GM18951 (cell line): ENCODE measurements around the gene ACTR3C.

Experiments used
- POLR2A ChIP-seq: IDR thresholded peaks from 4 replicates; pipeline ENCODE4 v1.6.1; 2011; ENCODE audit warnings: mild to moderate bottlenecking; ENCODE audit not compliant: insufficient read length, insufficient read depth; ENCODE audit errors: extremely low read depth
- in situ Hi-C: fragments of 300-500 bp; cut with MboI; formaldehyde crosslinking; loops from one replicate; pipeline ENCODE4 v1.12.0; 2022; ENCODE audit warnings: low sequenced_read_pairs, mixed read lengths, inconsistent platforms; ENCODE audit not compliant: unreplicated experiment

Gene ACTR3C

DNA sequence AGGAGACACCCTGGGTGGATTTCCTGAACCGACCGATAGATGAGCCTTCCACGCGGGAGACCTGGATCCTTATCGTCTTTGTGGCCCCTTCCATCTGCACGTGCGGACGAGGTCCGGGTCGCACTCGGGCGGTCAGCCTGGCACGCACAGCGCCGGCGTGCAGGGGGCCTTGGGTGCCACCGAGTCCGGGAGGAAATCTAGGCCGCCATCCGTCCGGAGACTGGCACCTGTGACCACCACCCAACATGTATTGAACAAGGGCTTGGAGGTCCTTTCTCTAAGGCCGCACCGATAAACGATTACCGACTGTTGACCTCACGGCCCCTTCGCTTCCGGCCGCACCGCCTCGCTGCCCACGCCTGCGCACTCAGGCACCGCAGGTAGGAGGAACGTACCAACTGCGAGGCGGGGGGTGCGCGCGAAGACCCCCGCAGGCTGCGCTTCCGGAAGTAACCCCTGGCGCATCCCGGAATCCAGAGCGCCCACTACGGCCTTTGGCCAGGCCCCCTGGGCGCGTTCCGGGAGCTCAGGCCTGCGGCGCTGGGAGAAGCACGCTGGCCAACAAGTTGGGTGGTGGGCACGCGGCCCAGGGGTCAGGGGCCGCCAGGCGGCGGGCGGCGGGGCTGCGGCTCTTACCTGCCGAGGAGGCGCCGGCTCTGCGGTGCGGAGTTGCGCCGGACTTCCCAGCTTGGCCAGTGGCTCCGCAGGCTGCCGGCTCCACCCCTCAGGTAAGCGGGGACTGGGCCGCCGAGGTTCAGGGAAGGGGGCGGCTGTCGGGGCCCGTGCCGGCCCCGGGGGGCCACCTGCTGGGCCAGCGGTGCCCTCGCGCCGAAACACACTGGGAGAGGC lies at the start of gene ACTR3C, which contains the start of gene LRRC61:
Gene ACTR3C, minus strand, starts transcription at position 713 of the 849 bp plus-strand sequence. CDS start 28,249 bp downstream, outside the sequence.
Gene LRRC61, plus strand, starts transcription at position 523 of the 849 bp plus-strand sequence. CDS start 13,507 bp downstream, outside the sequence.
- peak; percentile 84 for TF ChIP-seq POLR2A
- in situ Hi-C loops: no loop called here

DNA sequence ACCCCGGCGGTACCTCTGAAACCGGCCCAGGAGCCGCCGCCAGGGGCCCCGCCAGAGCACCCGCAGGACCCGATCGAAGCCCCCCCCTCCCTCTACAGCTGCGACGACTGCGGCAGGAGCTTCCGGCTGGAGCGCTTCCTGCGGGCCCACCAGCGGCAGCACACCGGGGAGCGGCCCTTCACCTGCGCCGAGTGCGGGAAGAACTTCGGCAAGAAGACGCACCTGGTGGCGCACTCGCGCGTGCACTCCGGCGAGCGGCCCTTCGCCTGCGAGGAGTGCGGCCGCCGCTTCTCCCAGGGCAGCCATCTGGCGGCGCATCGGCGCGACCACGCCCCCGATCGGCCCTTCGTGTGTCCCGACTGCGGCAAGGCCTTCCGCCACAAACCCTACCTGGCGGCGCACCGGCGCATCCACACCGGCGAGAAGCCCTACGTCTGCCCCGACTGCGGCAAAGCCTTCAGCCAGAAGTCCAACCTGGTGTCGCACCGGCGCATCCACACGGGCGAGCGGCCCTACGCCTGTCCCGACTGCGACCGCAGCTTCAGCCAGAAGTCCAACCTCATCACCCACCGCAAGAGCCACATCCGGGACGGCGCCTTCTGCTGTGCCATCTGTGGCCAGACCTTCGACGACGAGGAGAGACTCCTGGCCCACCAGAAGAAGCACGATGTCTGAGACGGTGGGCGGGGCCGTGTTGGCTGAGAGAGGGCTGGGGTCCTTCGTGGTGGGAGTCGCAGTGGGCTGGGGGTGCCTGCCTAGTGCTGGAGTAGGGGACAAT lies 49.1 kb upstream of the ACTR3C start:
- no peak for TF ChIP-seq POLR2A
- in situ Hi-C loops: no loop called here

DNA sequence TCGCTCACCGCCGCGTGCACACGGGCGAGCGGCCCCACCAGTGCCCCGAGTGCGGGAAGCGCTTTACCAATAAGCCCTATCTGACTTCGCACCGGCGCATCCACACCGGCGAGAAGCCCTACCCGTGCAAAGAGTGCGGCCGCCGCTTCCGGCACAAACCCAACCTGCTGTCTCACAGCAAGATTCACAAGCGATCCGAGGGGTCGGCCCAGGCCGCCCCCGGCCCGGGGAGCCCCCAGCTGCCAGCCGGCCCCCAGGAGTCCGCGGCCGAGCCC lies 48.6 kb upstream of the ACTR3C start:
- in situ Hi-C loops: no loop called here
- TF ChIP-seq POLR2A: no peak

DNA sequence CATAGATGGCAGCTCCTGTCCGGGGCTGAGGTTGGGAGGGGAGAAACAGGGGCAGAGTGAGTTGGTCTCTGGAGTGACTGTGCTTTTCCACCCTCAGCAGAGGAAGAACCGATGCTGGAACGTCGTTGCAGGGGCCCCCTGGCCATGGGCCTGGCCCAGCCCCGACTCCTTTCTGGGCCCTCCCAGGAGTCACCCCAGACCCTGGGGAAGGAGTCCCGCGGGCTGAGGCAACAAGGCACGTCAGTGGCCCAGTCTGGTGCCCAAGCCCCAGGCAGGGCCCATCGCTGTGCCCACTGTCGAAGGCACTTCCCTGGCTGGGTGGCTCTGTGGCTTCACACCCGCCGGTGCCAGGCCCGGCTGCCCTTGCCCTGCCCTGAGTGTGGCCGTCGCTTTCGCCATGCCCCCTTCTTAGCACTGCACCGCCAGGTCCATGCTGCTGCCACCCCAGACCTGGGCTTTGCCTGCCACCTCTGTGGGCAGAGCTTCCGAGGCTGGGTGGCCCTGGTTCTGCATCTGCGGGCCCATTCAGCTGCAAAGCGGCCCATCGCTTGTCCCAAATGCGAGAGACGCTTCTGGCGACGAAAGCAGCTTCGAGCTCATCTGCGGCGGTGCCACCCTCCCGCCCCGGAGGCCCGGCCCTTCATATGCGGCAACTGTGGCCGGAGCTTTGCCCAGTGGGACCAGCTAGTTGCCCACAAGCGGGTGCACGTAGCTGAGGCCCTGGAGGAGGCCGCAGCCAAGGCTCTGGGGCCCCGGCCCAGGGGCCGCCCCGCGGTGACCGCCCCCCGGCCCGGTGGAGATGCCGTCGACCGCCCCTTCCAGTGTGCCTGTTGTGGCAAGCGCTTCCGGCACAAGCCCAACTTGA lies 48.0 kb upstream of the ACTR3C start:
- TF ChIP-seq POLR2A: no peak
- in situ Hi-C loops: no loop called here

DNA sequence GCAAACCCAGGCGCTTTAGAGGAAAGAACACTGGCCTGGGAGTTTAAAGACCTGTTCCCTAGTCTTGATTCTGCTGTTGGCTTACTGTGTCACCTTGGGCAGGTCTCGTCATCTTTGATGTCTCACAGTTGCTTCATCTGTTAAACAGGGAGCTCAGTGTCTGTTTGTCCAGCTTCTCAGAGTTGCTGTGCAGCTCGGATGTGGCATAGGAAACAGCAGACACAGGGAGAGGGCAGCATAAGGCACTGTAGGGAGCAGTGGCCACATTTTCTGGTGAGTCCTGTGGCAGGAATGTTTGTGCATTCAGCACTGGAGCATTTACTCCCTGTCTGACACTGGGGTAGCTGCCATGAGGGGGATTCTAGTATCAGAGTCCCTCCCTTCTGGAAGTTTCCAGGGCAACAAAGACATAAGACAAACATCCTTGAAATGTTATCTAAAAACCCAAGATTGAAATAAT lies 47.3 kb upstream of the ACTR3C start:
- no peak for TF ChIP-seq POLR2A
- in situ Hi-C loops: no loop called here

DNA sequence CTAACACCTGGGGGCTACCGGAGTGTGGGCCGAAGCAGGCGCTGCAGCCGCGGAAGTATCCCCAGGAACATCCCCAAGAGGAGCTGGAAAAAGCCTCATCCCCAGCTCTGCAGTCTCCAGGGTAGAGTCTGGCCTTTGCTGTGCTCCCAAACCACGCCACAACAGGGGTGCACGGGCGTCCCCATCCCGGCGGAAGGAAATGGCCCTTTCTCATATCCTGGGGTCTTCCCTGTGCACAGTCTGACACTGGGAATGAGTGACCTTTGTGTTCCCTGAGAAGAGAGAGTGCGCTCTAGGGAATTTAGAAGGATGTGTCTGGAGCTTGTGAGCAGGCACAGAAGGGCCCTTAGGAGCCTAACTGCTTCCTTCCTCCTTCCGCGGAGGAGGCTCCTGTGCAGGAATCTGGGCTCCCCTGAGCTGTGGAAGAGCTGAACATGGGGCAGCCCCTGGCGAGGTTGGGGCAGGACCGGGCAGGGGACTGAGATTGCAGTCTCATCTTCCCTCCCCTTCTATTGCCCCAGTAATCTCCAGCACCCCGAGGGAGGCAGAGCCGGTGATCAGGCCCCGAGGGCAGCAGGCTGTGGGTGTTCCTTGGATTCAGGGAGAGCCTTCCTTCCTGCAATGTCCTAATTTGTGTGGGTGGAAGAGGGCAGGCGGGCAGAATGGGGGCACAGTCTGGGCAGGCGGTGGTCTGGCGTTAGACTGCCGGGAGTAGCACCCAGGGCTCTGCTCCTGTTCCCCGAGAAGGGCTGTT lies 46.6 kb upstream of the ACTR3C start:
- TF ChIP-seq POLR2A: no peak
- in situ Hi-C loops: no loop called here

DNA sequence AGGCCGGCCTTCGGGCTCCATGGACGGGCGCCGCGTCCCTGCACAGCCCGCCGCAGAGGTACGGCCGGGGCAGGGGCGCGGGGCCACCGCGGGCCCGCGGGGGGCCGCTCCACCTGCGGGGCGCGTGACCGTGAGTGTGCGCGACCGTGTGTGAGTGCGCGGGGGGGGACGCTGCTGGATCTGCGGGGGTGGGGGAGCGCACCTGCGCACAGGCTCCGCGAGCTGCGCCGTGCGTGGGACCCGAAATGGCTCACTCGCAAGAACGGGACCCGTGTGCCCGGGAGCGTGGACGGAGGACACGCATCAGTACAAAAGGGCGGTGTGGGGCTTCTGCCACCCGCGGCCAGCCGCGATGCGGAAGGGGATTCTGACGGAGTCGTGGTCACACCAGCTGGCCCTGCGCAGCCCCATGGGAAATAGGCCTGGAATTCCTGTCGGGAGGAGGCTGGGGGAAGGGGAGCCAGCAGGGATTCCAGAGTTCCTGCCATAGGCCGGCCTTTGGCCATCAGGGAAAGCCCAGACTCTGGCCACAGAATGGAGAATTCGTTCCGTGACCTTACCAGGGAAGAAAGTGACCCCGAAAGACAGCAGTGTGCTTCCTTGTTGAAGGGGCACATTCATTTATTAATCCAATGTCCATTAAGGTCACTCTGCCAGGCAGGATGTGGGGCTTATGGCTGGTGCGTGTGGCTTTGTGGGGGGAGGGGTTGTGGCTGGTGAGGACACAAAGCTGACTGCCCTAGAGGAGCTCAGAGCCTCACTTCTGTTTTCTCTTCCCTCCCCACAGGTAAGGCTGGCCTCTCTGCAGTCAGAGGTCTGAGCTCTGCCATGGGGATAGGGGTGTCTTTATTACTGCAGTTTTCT lies 45.8 kb upstream of the ACTR3C start:
- TF ChIP-seq POLR2A: peak; percentile 57
- in situ Hi-C loops: no loop called here

DNA sequence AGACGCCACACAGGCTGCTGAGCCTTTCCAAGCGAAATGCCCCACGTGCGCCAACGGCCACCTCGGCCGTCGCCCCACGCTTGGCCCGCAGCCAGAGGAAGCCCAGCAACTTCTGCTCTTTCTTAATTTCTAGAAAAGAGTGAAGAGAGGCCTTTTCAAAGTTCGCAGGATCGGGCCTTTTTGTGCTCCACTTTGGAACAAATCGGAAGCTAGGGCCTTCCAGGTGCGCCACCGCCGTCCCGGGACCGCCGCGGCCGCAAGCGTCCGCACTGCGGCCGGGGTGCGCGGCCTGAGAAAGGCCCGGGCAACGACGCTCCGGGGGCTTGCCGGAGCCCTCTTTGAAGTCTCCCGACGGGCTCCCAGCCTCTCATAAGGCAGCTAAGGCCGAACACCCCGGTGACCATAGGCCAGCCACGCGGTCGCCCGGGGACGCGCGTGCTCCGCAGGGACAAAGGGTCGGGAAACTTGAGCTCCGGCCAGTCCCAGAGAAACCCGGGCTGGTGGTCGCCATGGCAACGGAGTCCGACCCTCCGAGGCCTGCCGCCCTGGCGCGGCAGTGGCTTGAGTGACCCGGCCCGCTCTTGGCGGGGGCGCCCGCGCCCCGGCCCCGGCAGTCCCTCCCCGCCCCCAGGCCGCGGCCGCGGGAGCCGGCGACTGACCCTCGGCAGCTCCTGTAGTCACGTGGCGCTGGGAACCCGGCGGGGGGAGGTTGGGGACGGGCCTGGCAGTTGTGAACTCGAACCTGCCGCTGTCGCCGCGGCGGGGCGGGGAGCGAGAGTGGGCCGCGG lies 44.9 kb upstream of the ACTR3C start, which contains the start of gene REPIN1:
Gene REPIN1, plus strand, starts transcription at position 727 of the 788 bp plus-strand sequence. CDS start 890 bp downstream, outside the sequence.
- in situ Hi-C loops: no loop called here
- TF ChIP-seq POLR2A: peak; percentile 77

DNA sequence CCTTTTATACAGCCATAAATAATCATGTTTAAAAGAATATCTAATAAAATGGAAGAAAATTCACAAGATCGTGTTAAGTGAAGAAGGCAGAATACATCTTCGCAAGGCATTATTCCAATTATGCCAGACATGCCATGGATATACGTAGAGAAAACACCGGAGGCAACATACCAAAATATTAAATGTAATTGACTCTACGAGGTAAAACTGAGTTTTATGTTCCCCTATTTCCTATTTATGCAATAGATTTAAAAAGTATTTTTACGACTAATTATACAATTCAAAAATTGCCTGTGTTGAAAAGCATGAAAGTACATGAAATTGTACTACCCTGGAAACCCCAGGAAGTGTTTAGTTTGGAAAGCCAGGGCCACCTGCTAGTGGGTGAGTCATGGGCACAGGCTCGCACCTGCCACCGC lies 44.3 kb upstream of the ACTR3C start:
- no peak for TF ChIP-seq POLR2A
- in situ Hi-C loops: no loop called here

DNA sequence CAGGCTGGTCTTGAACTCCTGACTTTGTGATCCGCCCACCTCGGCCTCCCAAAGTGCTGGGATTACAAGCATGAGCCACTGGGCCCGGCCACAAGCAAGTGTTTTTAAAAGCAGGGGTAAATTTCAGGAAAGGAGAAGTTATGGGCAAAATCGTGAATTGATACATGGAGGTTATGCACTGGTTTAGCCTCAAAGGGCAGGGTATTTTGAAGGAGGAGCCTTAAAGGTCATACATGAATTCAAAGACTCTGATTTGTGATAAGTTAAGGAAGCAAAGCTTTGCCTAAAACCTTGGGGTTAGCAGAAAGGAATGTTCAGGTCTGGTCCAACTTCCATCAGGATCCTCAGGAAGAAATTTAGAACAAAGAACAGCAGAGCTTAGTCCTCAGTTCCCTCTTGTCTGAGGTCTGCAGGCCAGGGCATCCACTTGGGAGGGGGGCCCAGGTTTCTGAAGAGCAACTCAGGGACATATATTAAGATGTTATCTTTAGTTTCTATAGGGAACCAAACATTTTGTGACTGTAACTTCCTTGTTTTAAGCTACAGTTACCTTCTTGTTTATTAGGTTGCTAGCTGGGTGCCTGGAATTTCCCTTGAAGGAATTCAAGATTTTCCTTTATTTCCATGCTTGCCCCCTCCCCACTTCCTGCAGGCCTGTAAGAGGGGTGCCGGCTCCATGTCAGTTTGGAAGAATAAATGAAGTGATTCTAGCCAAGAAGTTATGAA lies 42.5 kb upstream of the ACTR3C start:
- no peak for TF ChIP-seq POLR2A
- in situ Hi-C loops: no loop called here
